NCI-H1417 (cell line): Measurements from ENCODE around the gene MGRN1.

Experiments used
- DNase-seq, 3 experiments: peaks; one replicate each; lab custom pipeline; 2025; lab: John Stamatoyannopoulos, UW

MGRN1 gene

GRCh38 chr16:4697848-4698291 lies 73.2 kb downstream of the MGRN1 start:
- no peak for DNase-seq

- DNase-seq, result no peak
Observed at GRCh38 chr16:4698321-4699045, 73.9 kb downstream of the MGRN1 start.

- DNase-seq, result no peak
Observed at GRCh38 chr16:4699046-4699556, 74.5 kb downstream of the MGRN1 start.

GRCh38 chr16:4700380-4700996 lies 75.9 kb downstream of the MGRN1 start:
- no peak for DNase-seq

- no peak for DNase-seq
Observed at GRCh38 chr16:4700997-4701743, 76.5 kb downstream of the MGRN1 start.

- DNase-seq, result no peak
Observed at GRCh38 chr16:4701791-4702465, 77.3 kb downstream of the MGRN1 start.

GRCh38 chr16:4702466-4702808 lies 77.8 kb downstream of the MGRN1 start:
- DNase-seq, result no peak

- DNase-seq, result no peak
Observed at GRCh38 chr16:4703906-4704305, 79.3 kb downstream of the MGRN1 start.

GRCh38 chr16:4704491-4704890 lies 79.9 kb downstream of the MGRN1 start:
- no peak for DNase-seq

GRCh38 chr16:4704913-4705312 lies 80.3 kb downstream of the MGRN1 start:
- DNase-seq, result no peak

GRCh38 chr16:4706871-4707270 lies 82.2 kb downstream of the MGRN1 start:
- DNase-seq, result no peak

GRCh38 chr16:4709481-4709880 lies 84.9 kb downstream of the MGRN1 start:
- DNase-seq, result no peak

GRCh38 chr16:4713663-4714501 lies 89.3 kb downstream of the MGRN1 start:
- no peak for DNase-seq

- no peak for DNase-seq
Observed at GRCh38 chr16:4714996-4715395, 90.4 kb downstream of the MGRN1 start.

GRCh38 chr16:4718466-4718865 lies 93.8 kb downstream of the MGRN1 start:
- DNase-seq, result no peak

GRCh38 chr16:4723071-4723767 lies 98.6 kb downstream of the MGRN1 start:
- DNase-seq, result no peak

- no peak for DNase-seq
Observed at GRCh38 chr16:4724661-4725270, 100.1 kb downstream of the MGRN1 start.

GRCh38 chr16:4726616-4727015 lies 102.0 kb downstream of the MGRN1 start:
- no peak for DNase-seq

GRCh38 chr16:4728676-4729075 lies 104.0 kb downstream of the MGRN1 start:
- DNase-seq, result no peak

- DNase-seq, result no peak
Observed at GRCh38 chr16:4729876-4730275, 105.2 kb downstream of the MGRN1 start.
